WTC11 (cell line): ENCODE data around the gene NOS1. TPM values are rescaled to one million over a fixed set of nuclear protein-coding genes. Genes with fewer than 3 reads are reported as not detected.

Experiments
- ATAC-seq: fragments of 200-7000 bp; cut with Tn5 transposase; 2 replicates; pipeline ENCODE4 v1.10.0; 2021; ENCODE audit warnings: mild to moderate bottlenecking, moderate library complexity
- CTCF ChIA-PET: fragments of 300-600 bp; sonication (Branson Sonifier 250); formaldehyde crosslinking; loops from one replicate; lab custom pipeline; 2021; ENCODE audit warnings: antibody characterized with exemption; lab: Charles Lee
- POLR2A ChIA-PET: fragments of 350-600 bp; sonication (Branson Sonifier 250); formaldehyde crosslinking; loops from one replicate; lab custom pipeline; 2021; ENCODE audit warnings: antibody characterized with exemption; lab: Charles Lee
- DNase-seq: peaks from one replicate; pipeline ENCODE4 v3.0.0; 2021; ENCODE audit warnings: low spot score
- H3K27ac Mint-ChIP-seq: 2 replicates; pipeline ENCODE4 v1.8.0; 2021; ENCODE audit warnings: mixed read lengths
- H3K27me3 Mint-ChIP-seq: 2 replicates; pipeline ENCODE4 v1.8.0; 2021; ENCODE audit warnings: low read depth, mild to moderate bottlenecking, moderate library complexity, mixed read lengths
- H3K36me3 Mint-ChIP-seq: 2 replicates; pipeline ENCODE4 v1.8.0; 2021; ENCODE audit warnings: mixed read lengths
- H3K4me1 Mint-ChIP-seq: 2 replicates; pipeline ENCODE4 v1.8.0; 2022; ENCODE audit warnings: mixed read lengths
- H3K4me3 Mint-ChIP-seq: 2 replicates; pipeline ENCODE4 v1.8.0; 2021; ENCODE audit warnings: mild to moderate bottlenecking, moderate library complexity, mixed read lengths
- H3K9me3 Mint-ChIP-seq: 2 replicates; pipeline ENCODE4 v1.8.0; 2021; ENCODE audit warnings: mixed read lengths
- ATF1 ChIP-seq: sonication (generic); formaldehyde crosslinking; IDR thresholded peaks from 2 replicates; pipeline ENCODE4 v1.8.1; 2023; ENCODE audit warnings: mild to moderate bottlenecking, moderate library complexity, missing genetic modification reagents
- CREM ChIP-seq: sonication (generic); formaldehyde crosslinking; IDR thresholded peaks from 2 replicates; pipeline ENCODE4 v1.8.1; 2022; ENCODE audit warnings: mild to moderate bottlenecking, missing genetic modification reagents, moderate library complexity
- EMX1 ChIP-seq: fragments of 250-450 bp; sonication (Bioruptor Pico); IDR thresholded peaks from 2 replicates; pipeline ENCODE4 v1.8.0; 2021; ENCODE audit warnings: mild to moderate bottlenecking
- FOXJ3 ChIP-seq: sonication (generic); formaldehyde crosslinking; IDR thresholded peaks from 2 replicates; pipeline ENCODE4 v1.9.0; 2021; ENCODE audit warnings: missing genetic modification reagents, mild to moderate bottlenecking, borderline replicate concordance
- FOXP1 ChIP-seq: sonication (generic); formaldehyde crosslinking; IDR thresholded peaks from 2 replicates; pipeline ENCODE4 v1.8.0; 2022; ENCODE audit warnings: missing genetic modification reagents, mild to moderate bottlenecking, moderate library complexity, borderline replicate concordance
- JAZF1 ChIP-seq: fragments of 250-450 bp; sonication (Bioruptor Pico); IDR thresholded peaks from 2 replicates; pipeline ENCODE4 v1.9.0; 2021; ENCODE audit warnings: moderate library complexity, mild to moderate bottlenecking, inconsistent platforms
- NFATC4 ChIP-seq: fragments of 250-450 bp; sonication (Bioruptor Pico); IDR thresholded peaks from 2 replicates; pipeline ENCODE4 v1.9.0; 2021; ENCODE audit warnings: mild to moderate bottlenecking
- NR2C2 ChIP-seq: sonication (generic); formaldehyde crosslinking; IDR thresholded peaks from 2 replicates; pipeline ENCODE4 v1.8.0; 2022; ENCODE audit warnings: mild to moderate bottlenecking, missing genetic modification reagents
- NR3C1 ChIP-seq: sonication (generic); formaldehyde crosslinking; conservative IDR thresholded peaks from 2 replicates; pipeline ENCODE4 v1.8.1; 2023; ENCODE audit warnings: low read depth, mild to moderate bottlenecking, missing genetic modification reagents
- PRRX2 ChIP-seq: fragments of 250-450 bp; sonication (Bioruptor Pico); IDR thresholded peaks from 2 replicates; pipeline ENCODE4 v1.8.0; 2021; ENCODE audit warnings: mild to moderate bottlenecking
- TCF7 ChIP-seq: sonication (generic); formaldehyde crosslinking; IDR thresholded peaks from 2 replicates; pipeline ENCODE4 v1.8.0; 2022; ENCODE audit warnings: mild to moderate bottlenecking, low read depth, missing genetic modification reagents, moderate library complexity
- ZBTB21 ChIP-seq: sonication (generic); formaldehyde crosslinking; IDR thresholded peaks from 2 replicates; pipeline ENCODE4 v1.8.1; 2023; ENCODE audit warnings: mild to moderate bottlenecking, missing genetic modification reagents, borderline replicate concordance
- ZNF219 ChIP-seq: sonication (generic); formaldehyde crosslinking; IDR thresholded peaks from 2 replicates; pipeline ENCODE4 v1.8.0; 2023; ENCODE audit warnings: missing genetic modification reagents, mild to moderate bottlenecking, borderline replicate concordance
- ZNF671 ChIP-seq: fragments of 250-450 bp; sonication (Bioruptor Pico); IDR thresholded peaks from 2 replicates; pipeline ENCODE4 v1.8.0; 2021; ENCODE audit warnings: mild to moderate bottlenecking
- total RNA-seq: library from RNA; stranded (reverse); gene quantifications from 3 replicates; pipeline ENCODE4 v1.2.3, GENCODE V29; 2021
- TF ChIP-seq, protein P1 (sequence below): fragments of 250-450 bp; sonication (Bioruptor Pico); IDR thresholded peaks from 2 replicates; pipeline ENCODE4 v1.9.0; 2021; ENCODE audit warnings: mild to moderate bottlenecking
- TF ChIP-seq, protein P2 (sequence below): sonication (generic); formaldehyde crosslinking; IDR thresholded peaks from 2 replicates; pipeline ENCODE4 v1.8.1; 2023; ENCODE audit warnings: mild to moderate bottlenecking, missing genetic modification reagents, moderate library complexity
- TF ChIP-seq, protein P3 (sequence below): fragments of 250-450 bp; sonication (Bioruptor Pico); IDR thresholded peaks from 2 replicates; pipeline ENCODE4 v1.9.0; 2021; ENCODE audit warnings: mild to moderate bottlenecking
- TF ChIP-seq, protein P4 (sequence below): fragments of 250-450 bp; sonication (Bioruptor Pico); IDR thresholded peaks from 2 replicates; pipeline ENCODE4 v1.9.0; 2021; ENCODE audit warnings: moderate library complexity, mild to moderate bottlenecking, inconsistent platforms, borderline replicate concordance
- TF ChIP-seq, protein P5 (sequence below): sonication (generic); formaldehyde crosslinking; IDR thresholded peaks from 2 replicates; pipeline ENCODE4 v1.8.1; 2022; ENCODE audit warnings: mild to moderate bottlenecking, missing genetic modification reagents, moderate library complexity, borderline replicate concordance
- TF ChIP-seq, protein P6 (sequence below): fragments of 250-450 bp; sonication (Bioruptor Pico); IDR thresholded peaks from 2 replicates; pipeline ENCODE4 v1.8.0; 2021; ENCODE audit warnings: mild to moderate bottlenecking
- TF ChIP-seq, protein P7 (sequence below): sonication (generic); formaldehyde crosslinking; conservative IDR thresholded peaks from 2 replicates; pipeline ENCODE4 v1.8.1; 2023; ENCODE audit warnings: mild to moderate bottlenecking, low read depth, missing genetic modification reagents, moderate library complexity

NOS1 gene
- total RNA-seq, 1 experiment from 2014 or later: 4.5 TPM

DNA sequence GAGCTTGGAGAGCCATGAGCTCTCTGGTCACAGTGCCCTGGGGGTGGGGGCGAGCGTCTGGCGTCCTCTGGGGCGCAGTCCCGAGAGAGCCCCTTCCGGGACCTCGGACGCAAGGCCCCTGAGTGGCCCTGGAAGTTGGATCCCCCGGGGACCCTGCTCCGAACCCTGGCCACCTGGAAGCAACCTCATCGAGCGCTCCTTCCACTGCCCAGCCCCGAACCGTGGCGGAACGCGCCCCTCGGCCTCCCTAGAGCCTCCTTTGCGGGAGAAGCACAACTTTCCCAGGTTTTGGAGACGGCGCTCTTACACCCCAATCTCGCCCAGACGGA is 1.2 kb downstream of the NOS1 start:
- H3K27me3 Mint-ChIP-seq: peaks cover 74% of the 10 kb centered on the region
- no peaks in the 10 kb centered on the region for H3K36me3 Mint-ChIP-seq
- ChIA-PET CTCF (interaction anchor here (1.0 to 3.9 kb wide), 11 partner anchors 30 to 477 kb away, joined by 3 to 25 read pairs (median 5); no protein-coding TSS in a partner anchor), POLR2A (no interaction called here)
- H3K9me3 Mint-ChIP-seq: no peaks in the 10 kb centered on the region
- DNase-seq: peak; percentile 25
- TF ChIP-seq NFATC4 (CRISPR knock-in tag): no peak
- TF ChIP-seq, protein P1, sequence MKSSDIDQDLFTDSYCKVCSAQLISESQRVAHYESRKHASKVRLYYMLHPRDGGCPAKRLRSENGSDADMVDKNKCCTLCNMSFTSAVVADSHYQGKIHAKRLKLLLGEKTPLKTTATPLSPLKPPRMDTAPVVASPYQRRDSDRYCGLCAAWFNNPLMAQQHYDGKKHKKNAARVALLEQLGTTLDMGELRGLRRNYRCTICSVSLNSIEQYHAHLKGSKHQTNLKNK (CRISPR knock-in tag): no peak
- 0 out of 2 replicates have a peak, but pooled peaks have one; percentile 17 for TF ChIP-seq FOXP1 (CRISPR knock-in tag)
- TF ChIP-seq, protein P2, sequence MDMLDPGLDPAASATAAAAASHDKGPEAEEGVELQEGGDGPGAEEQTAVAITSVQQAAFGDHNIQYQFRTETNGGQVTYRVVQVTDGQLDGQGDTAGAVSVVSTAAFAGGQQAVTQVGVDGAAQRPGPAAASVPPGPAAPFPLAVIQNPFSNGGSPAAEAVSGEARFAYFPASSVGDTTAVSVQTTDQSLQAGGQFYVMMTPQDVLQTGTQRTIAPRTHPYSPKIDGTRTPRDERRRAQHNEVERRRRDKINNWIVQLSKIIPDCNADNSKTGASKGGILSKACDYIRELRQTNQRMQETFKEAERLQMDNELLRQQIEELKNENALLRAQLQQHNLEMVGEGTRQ (CRISPR knock-in tag): peak; percentile 9; the same call in 1 of the 2 replicates
- TF ChIP-seq NR3C1 (CRISPR knock-in tag): 0 out of 2 replicates have a peak, but pooled peaks have one; percentile 18
- TF ChIP-seq JAZF1 (CRISPR knock-in tag): no peak
- no peak for ATAC-seq
- H3K27ac Mint-ChIP-seq: no peak overlapping the region
- H3K4me1 Mint-ChIP-seq: peaks cover 22% of the 10 kb centered on the region
- H3K4me3 Mint-ChIP-seq: peak overlapping the region; percentile 82

DNA sequence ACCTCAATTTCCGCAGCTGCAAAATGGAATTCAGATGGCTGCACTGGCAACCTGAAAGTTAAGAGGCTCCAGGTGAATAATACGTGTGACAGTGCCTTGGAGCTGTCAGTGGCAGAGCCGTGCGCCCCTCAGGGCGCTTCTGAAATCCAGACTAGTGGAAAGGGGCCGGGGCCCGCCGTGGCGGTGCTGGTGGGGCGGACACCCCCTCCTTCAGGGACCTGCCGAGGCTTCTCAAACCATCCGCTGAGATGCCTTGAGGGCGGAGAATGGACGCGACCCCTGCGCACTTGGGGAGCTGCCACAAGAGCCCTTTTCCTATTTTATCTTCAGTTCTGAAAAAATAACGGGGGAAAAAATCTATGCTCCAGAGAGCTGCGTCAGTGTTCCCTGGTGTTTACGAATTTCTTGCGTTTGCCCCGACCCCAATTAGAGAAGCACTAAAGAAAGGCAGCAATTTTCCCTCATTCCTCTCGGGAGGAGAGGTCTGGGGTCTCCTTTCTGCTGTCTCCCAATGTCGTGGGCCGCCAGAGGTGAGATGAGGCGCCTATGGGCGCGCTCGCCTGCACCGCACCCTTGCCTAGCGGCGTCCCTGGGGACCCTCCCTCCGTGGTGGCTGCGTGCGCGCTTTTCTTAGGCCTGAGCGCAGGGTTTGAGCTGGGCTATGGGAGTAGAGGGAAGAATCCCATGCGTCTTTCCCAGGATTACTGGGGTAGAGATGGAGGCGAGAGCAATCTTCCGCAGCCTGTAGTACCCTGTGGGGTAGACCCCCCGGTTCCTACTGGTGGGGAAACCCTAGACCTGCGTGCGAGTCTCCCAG is 2.2 kb downstream of the NOS1 start:
- peak overlapping the region; percentile 57 for H3K4me3 Mint-ChIP-seq
- H3K36me3 Mint-ChIP-seq: no peaks in the 10 kb centered on the region
- H3K27ac Mint-ChIP-seq: no peak overlapping the region
- peaks cover 22% of the 10 kb centered on the region for H3K4me1 Mint-ChIP-seq
- ChIA-PET CTCF (interaction anchor here (0.7 to 3.9 kb wide), 10 partner anchors 8 to 478 kb away, joined by 3 to 25 read pairs (median 6); no protein-coding TSS in a partner anchor), POLR2A (interaction anchor here (0.6 to 0.7 kb wide), 2 partner anchors 54 to 167 kb away, joined by 3 read pairs; no protein-coding TSS in a partner anchor)
- no peak for ATAC-seq
- no peak for TF ChIP-seq NR2C2
- TF ChIP-seq, protein P3, sequence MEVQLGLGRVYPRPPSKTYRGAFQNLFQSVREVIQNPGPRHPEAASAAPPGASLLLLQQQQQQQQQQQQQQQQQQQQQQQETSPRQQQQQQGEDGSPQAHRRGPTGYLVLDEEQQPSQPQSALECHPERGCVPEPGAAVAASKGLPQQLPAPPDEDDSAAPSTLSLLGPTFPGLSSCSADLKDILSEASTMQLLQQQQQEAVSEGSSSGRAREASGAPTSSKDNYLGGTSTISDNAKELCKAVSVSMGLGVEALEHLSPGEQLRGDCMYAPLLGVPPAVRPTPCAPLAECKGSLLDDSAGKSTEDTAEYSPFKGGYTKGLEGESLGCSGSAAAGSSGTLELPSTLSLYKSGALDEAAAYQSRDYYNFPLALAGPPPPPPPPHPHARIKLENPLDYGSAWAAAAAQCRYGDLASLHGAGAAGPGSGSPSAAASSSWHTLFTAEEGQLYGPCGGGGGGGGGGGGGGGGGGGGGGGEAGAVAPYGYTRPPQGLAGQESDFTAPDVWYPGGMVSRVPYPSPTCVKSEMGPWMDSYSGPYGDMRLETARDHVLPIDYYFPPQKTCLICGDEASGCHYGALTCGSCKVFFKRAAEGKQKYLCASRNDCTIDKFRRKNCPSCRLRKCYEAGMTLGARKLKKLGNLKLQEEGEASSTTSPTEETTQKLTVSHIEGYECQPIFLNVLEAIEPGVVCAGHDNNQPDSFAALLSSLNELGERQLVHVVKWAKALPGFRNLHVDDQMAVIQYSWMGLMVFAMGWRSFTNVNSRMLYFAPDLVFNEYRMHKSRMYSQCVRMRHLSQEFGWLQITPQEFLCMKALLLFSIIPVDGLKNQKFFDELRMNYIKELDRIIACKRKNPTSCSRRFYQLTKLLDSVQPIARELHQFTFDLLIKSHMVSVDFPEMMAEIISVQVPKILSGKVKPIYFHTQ (CRISPR knock-in tag): no peak
- TF ChIP-seq ATF1 (CRISPR knock-in tag): no peak
- no peak for TF ChIP-seq NFATC4 (CRISPR knock-in tag)
- no peak for TF ChIP-seq NR3C1 (CRISPR knock-in tag)
- TF ChIP-seq, protein P4, sequence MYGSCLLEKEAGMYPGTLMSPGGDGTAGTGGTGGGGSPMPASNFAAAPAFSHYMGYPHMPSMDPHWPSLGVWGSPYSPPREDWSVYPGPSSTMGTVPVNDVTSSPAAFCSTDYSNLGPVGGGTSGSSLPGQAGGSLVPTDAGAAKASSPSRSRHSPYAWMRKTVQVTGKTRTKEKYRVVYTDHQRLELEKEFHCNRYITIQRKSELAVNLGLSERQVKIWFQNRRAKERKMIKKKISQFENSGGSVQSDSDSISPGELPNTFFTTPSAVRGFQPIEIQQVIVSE (CRISPR knock-in tag): no peak
- TF ChIP-seq ZBTB21 (CRISPR knock-in tag): no peak
- TF ChIP-seq FOXJ3 (CRISPR knock-in tag): no peak
- TF ChIP-seq CREM: no peak
- TF ChIP-seq, protein P5, sequence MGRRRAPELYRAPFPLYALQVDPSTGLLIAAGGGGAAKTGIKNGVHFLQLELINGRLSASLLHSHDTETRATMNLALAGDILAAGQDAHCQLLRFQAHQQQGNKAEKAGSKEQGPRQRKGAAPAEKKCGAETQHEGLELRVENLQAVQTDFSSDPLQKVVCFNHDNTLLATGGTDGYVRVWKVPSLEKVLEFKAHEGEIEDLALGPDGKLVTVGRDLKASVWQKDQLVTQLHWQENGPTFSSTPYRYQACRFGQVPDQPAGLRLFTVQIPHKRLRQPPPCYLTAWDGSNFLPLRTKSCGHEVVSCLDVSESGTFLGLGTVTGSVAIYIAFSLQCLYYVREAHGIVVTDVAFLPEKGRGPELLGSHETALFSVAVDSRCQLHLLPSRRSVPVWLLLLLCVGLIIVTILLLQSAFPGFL (CRISPR knock-in tag): no peak
- no peak for DNase-seq
- no peaks in the 10 kb centered on the region for H3K9me3 Mint-ChIP-seq
- H3K27me3 Mint-ChIP-seq: peaks cover 69% of the 10 kb centered on the region

DNA sequence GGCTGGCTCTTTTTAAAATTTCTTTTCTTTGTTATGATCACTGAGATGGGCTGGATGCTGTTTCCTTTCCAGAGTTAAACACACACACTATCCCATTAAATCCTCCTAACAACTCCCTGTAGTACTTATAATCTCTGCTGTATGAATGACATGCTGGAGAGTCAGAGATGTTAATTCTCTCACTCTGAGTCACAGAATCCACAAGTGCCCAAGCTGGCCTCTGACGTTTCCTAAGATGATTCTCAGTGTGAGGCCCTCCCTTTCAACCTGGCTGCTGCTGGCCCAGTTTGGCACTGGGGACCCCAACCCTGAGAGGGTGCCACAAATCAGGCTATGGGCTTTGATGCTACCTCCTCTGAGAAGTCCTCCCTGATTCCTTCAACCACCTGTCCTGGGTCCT is 5.4 kb downstream of the NOS1 start:
- POLR2A ChIA-PET: no interaction called here
- Mint-ChIP-seq H3K4me3 (no peak overlapping the region), H3K9me3 (no peaks in the 10 kb centered on the region), H3K4me1 (peaks cover 8% of the 10 kb centered on the region), H3K27me3 (peaks cover 40% of the 10 kb centered on the region), H3K36me3 (no peaks in the 10 kb centered on the region), H3K27ac (no peak overlapping the region)
- ATAC-seq (no peak), DNase-seq (no peak)
- CTCF ChIA-PET: interaction anchor here (1.1 kb wide), 1 partner anchor 120 kb away, joined by 3 read pairs; no protein-coding TSS in a partner anchor
- TF ChIP-seq, protein P6, sequence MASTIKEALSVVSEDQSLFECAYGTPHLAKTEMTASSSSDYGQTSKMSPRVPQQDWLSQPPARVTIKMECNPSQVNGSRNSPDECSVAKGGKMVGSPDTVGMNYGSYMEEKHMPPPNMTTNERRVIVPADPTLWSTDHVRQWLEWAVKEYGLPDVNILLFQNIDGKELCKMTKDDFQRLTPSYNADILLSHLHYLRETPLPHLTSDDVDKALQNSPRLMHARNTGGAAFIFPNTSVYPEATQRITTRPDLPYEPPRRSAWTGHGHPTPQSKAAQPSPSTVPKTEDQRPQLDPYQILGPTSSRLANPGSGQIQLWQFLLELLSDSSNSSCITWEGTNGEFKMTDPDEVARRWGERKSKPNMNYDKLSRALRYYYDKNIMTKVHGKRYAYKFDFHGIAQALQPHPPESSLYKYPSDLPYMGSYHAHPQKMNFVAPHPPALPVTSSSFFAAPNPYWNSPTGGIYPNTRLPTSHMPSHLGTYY (CRISPR knock-in tag): no peak
- no peak for TF ChIP-seq PRRX2 (CRISPR knock-in tag)
- TF ChIP-seq EMX1 (CRISPR knock-in tag): no peak
- TF ChIP-seq, protein P7, sequence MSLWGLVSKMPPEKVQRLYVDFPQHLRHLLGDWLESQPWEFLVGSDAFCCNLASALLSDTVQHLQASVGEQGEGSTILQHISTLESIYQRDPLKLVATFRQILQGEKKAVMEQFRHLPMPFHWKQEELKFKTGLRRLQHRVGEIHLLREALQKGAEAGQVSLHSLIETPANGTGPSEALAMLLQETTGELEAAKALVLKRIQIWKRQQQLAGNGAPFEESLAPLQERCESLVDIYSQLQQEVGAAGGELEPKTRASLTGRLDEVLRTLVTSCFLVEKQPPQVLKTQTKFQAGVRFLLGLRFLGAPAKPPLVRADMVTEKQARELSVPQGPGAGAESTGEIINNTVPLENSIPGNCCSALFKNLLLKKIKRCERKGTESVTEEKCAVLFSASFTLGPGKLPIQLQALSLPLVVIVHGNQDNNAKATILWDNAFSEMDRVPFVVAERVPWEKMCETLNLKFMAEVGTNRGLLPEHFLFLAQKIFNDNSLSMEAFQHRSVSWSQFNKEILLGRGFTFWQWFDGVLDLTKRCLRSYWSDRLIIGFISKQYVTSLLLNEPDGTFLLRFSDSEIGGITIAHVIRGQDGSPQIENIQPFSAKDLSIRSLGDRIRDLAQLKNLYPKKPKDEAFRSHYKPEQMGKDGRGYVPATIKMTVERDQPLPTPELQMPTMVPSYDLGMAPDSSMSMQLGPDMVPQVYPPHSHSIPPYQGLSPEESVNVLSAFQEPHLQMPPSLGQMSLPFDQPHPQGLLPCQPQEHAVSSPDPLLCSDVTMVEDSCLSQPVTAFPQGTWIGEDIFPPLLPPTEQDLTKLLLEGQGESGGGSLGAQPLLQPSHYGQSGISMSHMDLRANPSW (CRISPR knock-in tag): no peak
- TF ChIP-seq ZNF671 (CRISPR knock-in tag): no peak
- no peak for TF ChIP-seq ZNF219 (CRISPR knock-in tag)
- TF ChIP-seq TCF7: no peak
